Glutamatergic neuron (in vitro differentiated cells): ENCODE results near the gene RNF180. TPM values are rescaled to one million over a fixed set of nuclear protein-coding genes. Genes with fewer than 3 reads are reported as not detected.

Experiments
- DNase-seq: peaks from one replicate; pipeline ENCODE4 v3.0.0; 2022
- H3K27ac Mint-ChIP-seq: one replicate; pipeline ENCODE4 v1.8.0; 2020; ENCODE audit warnings: mild to moderate bottlenecking, mixed read lengths, inconsistent platforms; ENCODE audit not compliant: unreplicated experiment
- H3K27me3 Mint-ChIP-seq: one replicate; pipeline ENCODE4 v1.8.0; 2020; ENCODE audit warnings: mild to moderate bottlenecking, moderate library complexity, mixed read lengths, inconsistent platforms; ENCODE audit not compliant: unreplicated experiment
- H3K36me3 Mint-ChIP-seq: one replicate; pipeline ENCODE4 v1.8.0; 2020; ENCODE audit warnings: mild to moderate bottlenecking, mixed read lengths, inconsistent platforms; ENCODE audit not compliant: unreplicated experiment
- H3K4me1 Mint-ChIP-seq: one replicate; pipeline ENCODE4 v1.8.0; 2020; ENCODE audit warnings: mild to moderate bottlenecking, low read depth, mixed read lengths, inconsistent platforms; ENCODE audit not compliant: unreplicated experiment
- H3K4me3 Mint-ChIP-seq: one replicate; pipeline ENCODE4 v1.8.0; 2020; ENCODE audit warnings: mild to moderate bottlenecking, mixed read lengths, inconsistent platforms; ENCODE audit not compliant: unreplicated experiment
- H3K9me3 Mint-ChIP-seq: one replicate; pipeline ENCODE4 v1.8.0; 2020; ENCODE audit warnings: mild to moderate bottlenecking, moderate library complexity, mixed read lengths, inconsistent platforms; ENCODE audit not compliant: unreplicated experiment
- total RNA-seq: library from RNA; stranded (reverse); fragmentation: NEBNext Ultra II Directional; extraction: Animal tissue kit (Norgen Biotek cat#: 25700); gene quantifications from one replicate; pipeline ENCODE4 v1.2.1, GENCODE V29; 2021; ENCODE audit not compliant: unreplicated experiment
- TF ChIP-seq, protein P1 (sequence below): fragments of 200-600 bp; sonication (generic); IDR thresholded peaks from one replicate; pipeline ENCODE4 v1.5.0; 2021; ENCODE audit not compliant: partially characterized antibody, unreplicated experiment

Gene RNF180
- total RNA-seq, 1 donor from 2014 or later: 9.1 TPM

GRCh38 chr5:64145216-64145895, 20.3 kb upstream of the RNF180 start:
- H3K36me3 Mint-ChIP-seq: no peaks in the 10 kb centered on the region
- TF ChIP-seq, protein P1, sequence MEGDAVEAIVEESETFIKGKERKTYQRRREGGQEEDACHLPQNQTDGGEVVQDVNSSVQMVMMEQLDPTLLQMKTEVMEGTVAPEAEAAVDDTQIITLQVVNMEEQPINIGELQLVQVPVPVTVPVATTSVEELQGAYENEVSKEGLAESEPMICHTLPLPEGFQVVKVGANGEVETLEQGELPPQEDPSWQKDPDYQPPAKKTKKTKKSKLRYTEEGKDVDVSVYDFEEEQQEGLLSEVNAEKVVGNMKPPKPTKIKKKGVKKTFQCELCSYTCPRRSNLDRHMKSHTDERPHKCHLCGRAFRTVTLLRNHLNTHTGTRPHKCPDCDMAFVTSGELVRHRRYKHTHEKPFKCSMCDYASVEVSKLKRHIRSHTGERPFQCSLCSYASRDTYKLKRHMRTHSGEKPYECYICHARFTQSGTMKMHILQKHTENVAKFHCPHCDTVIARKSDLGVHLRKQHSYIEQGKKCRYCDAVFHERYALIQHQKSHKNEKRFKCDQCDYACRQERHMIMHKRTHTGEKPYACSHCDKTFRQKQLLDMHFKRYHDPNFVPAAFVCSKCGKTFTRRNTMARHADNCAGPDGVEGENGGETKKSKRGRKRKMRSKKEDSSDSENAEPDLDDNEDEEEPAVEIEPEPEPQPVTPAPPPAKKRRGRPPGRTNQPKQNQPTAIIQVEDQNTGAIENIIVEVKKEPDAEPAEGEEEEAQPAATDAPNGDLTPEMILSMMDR: no peak
- no peak overlapping the region for H3K4me3 Mint-ChIP-seq
- no peaks in the 10 kb centered on the region for H3K27me3 Mint-ChIP-seq
- H3K4me1 Mint-ChIP-seq: no peaks in the 10 kb centered on the region
- no peak overlapping the region for H3K27ac Mint-ChIP-seq
- no peak for DNase-seq
- no peaks in the 10 kb centered on the region for H3K9me3 Mint-ChIP-seq

DNA sequence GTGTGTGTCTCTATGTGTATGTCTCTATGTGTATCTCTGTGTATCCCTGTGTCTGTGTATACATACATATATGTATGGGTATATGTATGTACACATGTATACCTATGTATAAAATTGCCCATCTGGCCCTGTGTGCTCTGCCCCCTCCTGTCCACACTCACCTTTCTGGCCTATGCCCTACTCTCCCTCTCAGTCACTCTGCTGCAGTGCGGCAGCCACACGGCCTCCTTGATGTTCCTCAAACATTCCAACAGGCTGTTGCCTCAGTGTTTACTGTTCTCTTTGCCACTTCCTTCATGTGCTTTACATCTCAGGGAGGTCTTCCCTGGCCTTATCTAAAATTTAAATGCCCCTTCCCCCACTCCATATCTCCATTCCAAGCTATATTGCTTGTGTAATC, 18.3 kb upstream of the RNF180 start:
- no peaks in the 10 kb centered on the region for H3K27me3 Mint-ChIP-seq
- DNase-seq: no peak
- no peaks in the 10 kb centered on the region for H3K9me3 Mint-ChIP-seq
- no peaks in the 10 kb centered on the region for H3K4me1 Mint-ChIP-seq
- H3K27ac Mint-ChIP-seq: no peak overlapping the region
- no peak overlapping the region for H3K4me3 Mint-ChIP-seq
- TF ChIP-seq, protein P1: no peak
- H3K36me3 Mint-ChIP-seq: no peaks in the 10 kb centered on the region

DNA sequence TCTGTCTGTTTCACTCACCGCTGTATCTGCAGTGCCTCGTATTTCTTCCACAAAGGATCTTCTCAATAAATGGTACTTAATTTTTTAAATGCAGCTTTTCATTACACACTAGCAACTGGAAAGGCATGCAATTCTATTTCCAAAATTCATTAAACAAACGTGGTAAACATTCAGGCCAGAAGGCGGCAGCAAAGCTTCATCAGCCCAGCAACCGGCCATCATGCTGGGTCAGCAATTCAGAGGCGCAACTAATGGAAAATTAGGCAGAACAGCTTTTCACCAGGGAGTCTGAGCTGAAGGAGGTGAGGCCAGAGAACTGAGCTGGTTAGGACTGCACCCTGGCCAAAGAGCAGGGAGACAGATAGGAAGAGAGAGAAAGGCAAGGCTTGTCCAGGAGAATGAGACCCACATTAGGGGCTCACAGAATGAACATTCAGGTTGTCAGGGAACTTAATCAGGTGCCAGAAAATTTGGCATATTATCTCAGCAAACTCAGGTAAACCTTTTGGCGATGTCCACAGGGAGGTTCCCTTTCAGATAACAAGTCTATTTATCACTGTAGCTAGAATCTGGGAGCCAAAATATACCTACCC, 17.7 kb upstream of the RNF180 start:
- no peak overlapping the region for H3K4me3 Mint-ChIP-seq
- no peaks in the 10 kb centered on the region for H3K36me3 Mint-ChIP-seq
- H3K27ac Mint-ChIP-seq: no peak overlapping the region
- H3K4me1 Mint-ChIP-seq: no peaks in the 10 kb centered on the region
- H3K27me3 Mint-ChIP-seq: peaks cover 3% of the 10 kb centered on the region
- H3K9me3 Mint-ChIP-seq: no peaks in the 10 kb centered on the region
- DNase-seq: peak; percentile 71
- TF ChIP-seq, protein P1: peak; percentile 62

DNA sequence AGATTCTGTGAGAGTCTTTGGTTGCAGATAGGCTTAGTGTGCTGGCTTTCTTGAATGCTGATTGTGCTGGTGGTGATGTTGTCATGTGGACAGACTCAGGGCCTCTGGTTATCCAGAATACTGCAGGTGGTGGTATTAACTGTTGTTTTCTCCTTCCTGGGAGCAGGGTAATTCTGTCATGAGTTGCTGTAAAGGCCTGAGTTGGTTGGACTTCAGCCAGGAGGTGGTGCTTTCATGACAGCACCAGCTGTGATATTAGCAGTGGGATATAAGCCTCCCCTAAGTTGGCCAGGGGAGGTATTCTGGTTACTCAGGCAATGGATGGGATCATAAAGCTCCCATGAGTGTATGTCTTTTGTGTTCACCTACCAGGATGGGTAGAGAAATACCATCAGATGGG, 16.4 kb upstream of the RNF180 start:
- H3K4me3 Mint-ChIP-seq: no peak overlapping the region
- H3K9me3 Mint-ChIP-seq: no peaks in the 10 kb centered on the region
- no peak overlapping the region for H3K27ac Mint-ChIP-seq
- TF ChIP-seq, protein P1: no peak
- H3K4me1 Mint-ChIP-seq: no peaks in the 10 kb centered on the region
- DNase-seq: no peak
- H3K36me3 Mint-ChIP-seq: peaks cover 4% of the 10 kb centered on the region
- peaks cover 3% of the 10 kb centered on the region for H3K27me3 Mint-ChIP-seq

DNA sequence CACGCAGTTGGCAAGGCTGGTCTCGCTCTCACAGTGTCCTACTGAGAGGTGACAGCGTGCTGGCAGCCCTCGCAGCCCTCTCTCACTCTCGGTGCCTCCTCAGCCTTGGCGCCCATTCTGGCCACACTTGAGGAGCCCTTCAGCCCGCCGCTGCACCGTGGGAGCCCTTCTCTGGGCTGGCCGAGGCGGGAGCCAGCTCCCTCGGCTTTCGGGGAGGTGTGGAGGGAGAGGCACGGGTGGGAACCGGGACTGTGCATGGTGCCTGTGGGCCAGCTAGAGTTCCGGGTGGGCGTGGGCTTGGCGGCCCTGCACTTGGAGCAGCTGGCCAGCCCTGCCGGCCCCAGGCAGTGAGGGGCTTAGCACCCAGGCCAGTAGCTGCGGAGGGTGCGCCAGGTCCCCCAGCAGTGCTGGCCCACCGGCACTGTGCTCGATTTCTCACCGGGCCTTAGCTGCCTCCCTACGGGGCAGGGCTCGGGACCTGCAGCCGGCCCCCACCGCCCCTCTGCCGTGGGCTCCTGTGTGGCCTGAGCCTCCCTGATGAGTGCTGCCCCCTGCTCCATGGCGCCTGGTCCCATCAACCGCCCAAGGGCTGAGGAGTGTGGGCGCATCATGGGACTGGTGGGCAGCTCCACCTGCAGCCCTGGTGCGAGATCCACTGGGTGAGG, 15.7 kb upstream of the RNF180 start:
- Mint-ChIP-seq H3K9me3 (no peaks in the 10 kb centered on the region), H3K4me3 (no peak overlapping the region), H3K4me1 (no peaks in the 10 kb centered on the region), H3K27ac (no peak overlapping the region), H3K27me3 (peaks cover 3% of the 10 kb centered on the region), H3K36me3 (peaks cover 4% of the 10 kb centered on the region)
- TF ChIP-seq, protein P1: no peak
- DNase-seq: no peak
